Activated CD8-positive, alpha-beta T cell treated with anti-CD3 and anti-CD28 coated beads for 36 hours (primary cell): ENCODE measurements around the gene NOCT. TPM values are rescaled to one million over a fixed set of nuclear protein-coding genes. Genes with fewer than 3 reads are reported as not detected.
A peak's percentile ranks its signal among the peaks of the same experiment; 100 is the strongest.

Source experiments
- ATAC-seq: fragments of 200-7000 bp; cut with Tn5 transposase; one replicate; pipeline ENCODE4 v1.10.0; 2021; ENCODE audit warnings: mild to moderate bottlenecking, moderate library complexity
- CTCF ChIA-PET: fragments of 350-600 bp; sonication (Branson Sonifier 250); formaldehyde crosslinking; loops from one replicate; lab custom pipeline; 2021; ENCODE audit warnings: antibody characterized with exemption; lab: Charles Lee
- POLR2A ChIA-PET: fragments of 350-600 bp; sonication (Branson Sonifier 250); formaldehyde crosslinking; loops from one replicate; lab custom pipeline; 2021; ENCODE audit warnings: antibody characterized with exemption; lab: Charles Lee
- DNase-seq: peaks from one replicate; pipeline ENCODE4 v3.0.0-alpha.2; 2020
- H3K27ac Mint-ChIP-seq: one replicate; pipeline ENCODE4 v1.8.0; 2021; ENCODE audit warnings: mild to moderate bottlenecking, mixed read lengths
- H3K27me3 Mint-ChIP-seq: one replicate; pipeline ENCODE4 v1.8.0; 2021; ENCODE audit warnings: mixed read lengths
- H3K36me3 Mint-ChIP-seq: one replicate; pipeline ENCODE4 v1.8.0; 2021; ENCODE audit warnings: low read depth, mixed read lengths
- H3K4me1 Mint-ChIP-seq: one replicate; pipeline ENCODE4 v1.8.0; 2021; ENCODE audit warnings: low read depth, mixed read lengths
- H3K4me3 Mint-ChIP-seq: one replicate; pipeline ENCODE4 v1.8.0; 2021; ENCODE audit warnings: mild to moderate bottlenecking, moderate library complexity, mixed read lengths
- H3K9me3 Mint-ChIP-seq: one replicate; pipeline ENCODE4 v1.8.0; 2021; ENCODE audit warnings: mixed read lengths
- CTCF ChIP-seq: fragments of 200-600 bp; IDR thresholded peaks from one replicate; pipeline ENCODE4 v1.8.0; 2022; ENCODE audit warnings: antibody characterized with exemption, mild to moderate bottlenecking
- intact Hi-C: fragments of 100-400 bp; cut with micrococcal nuclease; formaldehyde crosslinking; loops from one replicate; pipeline ENCODE4 v1.10.0; 2022
- total RNA-seq, 2 experiments: library from RNA; stranded (reverse); gene quantifications; one replicate each; pipeline ENCODE4 v1.2.3, GENCODE V29; 2021

The NOCT gene
- total RNA-seq: 10 to 100 TPM; 21.5 to 24.9 TPM

GRCh38 chr4:139015269-139015947 is at the start of gene NOCT:
Gene NOCT (plus strand): TSS chr4:139015781. CDS start chr4:139015982, 201 bp downstream.
- TF ChIP-seq CTCF: no peak
- Mint-ChIP-seq H3K4me1 (peaks cover 41% of the 10 kb centered on the region), H3K27ac (peak within 1 kb of the TSS; percentile 96), H3K36me3 (peaks cover 23% of the 10 kb centered on the region), H3K9me3 (no peaks in the 10 kb centered on the region), H3K4me3 (peak within 1 kb of the TSS; percentile 91), H3K27me3 (no peaks in the 10 kb centered on the region)
- POLR2A ChIA-PET: interaction anchor here (0.7 to 2.4 kb wide), 15 partner anchors 14 to 772 kb away, joined by 3 to 9 read pairs (median 3); partner anchors contain the start of genes ELF2 and NDUFC1
- intact Hi-C loops: no loop called here
- peak; percentile 97 for DNase-seq
- peak; percentile 93 for ATAC-seq
- CTCF ChIA-PET: interaction anchor here (0.6 to 3.7 kb wide), 4 partner anchors 11 to 15 kb away, joined by 3 to 17 read pairs (median 4); no protein-coding TSS in a partner anchor

DNA sequence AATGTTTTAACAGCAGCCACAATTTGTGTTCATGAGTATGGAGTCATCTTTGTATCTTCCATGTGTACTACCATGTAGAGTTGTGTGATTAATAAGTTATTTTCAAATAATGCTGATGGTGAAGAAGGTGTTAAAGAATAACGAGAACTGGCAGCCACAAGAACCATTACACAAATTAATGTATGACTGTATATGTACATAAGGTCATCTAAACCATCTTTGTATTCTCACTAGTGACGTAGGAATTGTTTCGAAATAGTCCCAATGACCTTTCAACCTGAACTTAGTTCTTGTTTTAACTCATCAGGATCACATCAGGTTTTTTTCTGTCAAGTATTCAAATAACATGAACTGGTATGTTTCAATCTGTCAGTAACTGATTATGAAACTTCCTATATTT is 48.3 kb upstream of the NOCT start:
- no peaks in the 10 kb centered on the region for H3K27me3 Mint-ChIP-seq
- no peak overlapping the region for H3K4me3 Mint-ChIP-seq
- TF ChIP-seq CTCF: no peak
- H3K9me3 Mint-ChIP-seq: no peaks in the 10 kb centered on the region
- intact Hi-C loops: no loop called here
- ChIA-PET POLR2A (no interaction called here), CTCF (no interaction called here)
- DNase-seq: no peak
- no peak overlapping the region for H3K27ac Mint-ChIP-seq
- H3K36me3 Mint-ChIP-seq: no peaks in the 10 kb centered on the region
- no peaks in the 10 kb centered on the region for H3K4me1 Mint-ChIP-seq
- ATAC-seq: no peak

DNA sequence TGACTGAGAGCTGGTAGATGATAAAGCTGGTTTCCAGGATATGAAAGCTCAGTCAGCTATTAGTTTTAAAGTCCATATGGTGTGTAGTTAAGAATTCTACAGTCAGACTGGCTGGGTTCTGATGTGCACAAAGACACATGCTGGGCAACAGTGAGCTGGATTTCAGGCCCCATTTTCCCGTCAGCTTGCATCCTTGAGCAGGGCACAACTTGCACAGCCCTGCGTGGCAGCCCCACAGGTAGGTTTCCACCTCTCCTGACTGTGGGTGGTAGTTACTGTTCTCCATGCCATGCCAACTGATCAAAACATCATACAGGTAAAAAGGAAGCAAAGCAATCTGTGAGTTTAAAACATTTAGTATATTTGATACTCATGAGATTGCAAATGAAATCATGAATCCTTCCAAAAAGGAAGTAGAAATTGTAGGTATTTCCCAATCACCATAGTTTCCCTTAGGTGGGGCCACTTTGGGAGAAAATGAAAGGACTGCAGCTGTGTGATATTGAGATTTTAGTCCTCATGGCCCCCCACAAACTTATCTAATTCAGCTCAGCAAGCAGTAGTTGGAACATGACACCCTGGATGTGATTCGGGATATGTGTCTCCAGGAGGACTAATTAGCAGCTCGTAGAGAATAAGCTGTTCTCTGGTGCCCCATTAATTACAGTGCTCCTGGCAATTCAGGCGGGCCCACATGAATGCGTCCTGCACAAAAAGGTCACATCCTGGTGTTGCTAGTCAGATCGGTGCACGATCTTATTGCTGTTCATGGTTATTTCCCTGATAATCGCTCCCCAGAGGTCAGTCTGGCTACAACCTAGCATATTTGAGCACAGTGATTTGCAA is 42.4 kb upstream of the NOCT start:
- H3K27me3 Mint-ChIP-seq: no peaks in the 10 kb centered on the region
- no peak overlapping the region for H3K27ac Mint-ChIP-seq
- CTCF ChIA-PET: no interaction called here
- H3K4me3 Mint-ChIP-seq: no peak overlapping the region
- no peaks in the 10 kb centered on the region for H3K36me3 Mint-ChIP-seq
- DNase-seq (no peak), ATAC-seq (no peak)
- no peak for TF ChIP-seq CTCF
- POLR2A ChIA-PET: no interaction called here
- H3K9me3 Mint-ChIP-seq: no peaks in the 10 kb centered on the region
- intact Hi-C loops: no loop called here
- no peaks in the 10 kb centered on the region for H3K4me1 Mint-ChIP-seq

- DNase-seq (no peak), ATAC-seq (no peak)
- H3K4me1 Mint-ChIP-seq: no peaks in the 10 kb centered on the region
- CTCF ChIA-PET: no interaction called here
- POLR2A ChIA-PET: no interaction called here
- no peak overlapping the region for H3K27ac Mint-ChIP-seq
- no peaks in the 10 kb centered on the region for H3K27me3 Mint-ChIP-seq
- no peak for TF ChIP-seq CTCF
- H3K9me3 Mint-ChIP-seq: no peaks in the 10 kb centered on the region
- H3K36me3 Mint-ChIP-seq: no peaks in the 10 kb centered on the region
- intact Hi-C loops: no loop called here
- H3K4me3 Mint-ChIP-seq: no peak overlapping the region
These were observed 40.4 kb upstream of the NOCT start for GRCh38 chr4:138975225-138975624.

DNA sequence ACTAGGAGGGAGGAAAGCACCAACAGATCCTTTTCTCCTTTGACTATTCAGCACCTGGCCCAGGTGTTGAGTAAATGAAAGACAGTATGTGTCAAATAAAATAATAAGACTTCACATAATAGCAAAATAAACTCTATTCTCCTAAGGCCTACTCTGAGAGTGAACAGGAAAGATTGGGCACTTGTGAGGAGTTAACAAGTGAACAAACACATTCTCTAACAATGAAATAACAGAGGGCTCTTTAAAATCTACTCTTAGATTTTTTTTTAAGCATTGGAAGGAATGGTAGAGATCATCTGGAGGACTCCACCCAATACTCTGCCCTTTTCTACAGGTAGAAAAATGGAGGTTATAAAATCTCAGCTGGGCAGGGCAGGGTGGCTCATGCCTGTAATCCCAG is 39.1 kb upstream of the NOCT start:
- no peak overlapping the region for H3K4me3 Mint-ChIP-seq
- H3K9me3 Mint-ChIP-seq: no peaks in the 10 kb centered on the region
- no peaks in the 10 kb centered on the region for H3K4me1 Mint-ChIP-seq
- H3K27me3 Mint-ChIP-seq: no peaks in the 10 kb centered on the region
- no peak for TF ChIP-seq CTCF
- intact Hi-C loops: no loop called here
- H3K36me3 Mint-ChIP-seq: no peaks in the 10 kb centered on the region
- no peak overlapping the region for H3K27ac Mint-ChIP-seq
- no peak for DNase-seq
- POLR2A ChIA-PET: no interaction called here
- CTCF ChIA-PET: no interaction called here
- ATAC-seq: no peak
